ENCODE data around the gene CCDC112. TPM values are rescaled to one million over a fixed set of nuclear protein-coding genes. Genes with fewer than 3 reads are reported as not detected.
"Not testable (repeated sequence)": the region's sequence is repeated elsewhere in the genome, so short reads cannot be mapped to it uniquely, and the experiment has no call there.

Gene CCDC112
- polyA plus RNA-seq, 2 donors, result 3.2 to 3.8 TPM

- Histone ChIP-seq H3K36me3 (ENCODE audit: control insufficient read depth in 2 of 2, insufficient read depth in 2 of 2, low read length in 1 of 2) (peaks cover 0 to 4% of the 10 kb centered on the region in 2 donors), H3K4me3 (ENCODE audit: low read depth in 1 of 2, low read length in 2 of 2) (no peak overlapping the region)
Observed at GRCh38 chr5:115267617-115268016, 28.8 kb downstream of the CCDC112 start.

GRCh38 chr5:115265220-115265619 lies 31.2 kb downstream of the CCDC112 start:
- H3K4me3 ChIP-seq (ENCODE audit: low read depth in 1 of 2, low read length in 2 of 2), result no peak overlapping the region
- no peak overlapping the region for H3K27ac ChIP-seq (ENCODE audit: low read depth in 2 of 2, low read length in 1 of 2)
- 96 to 97% methylated on average over 13 of the region's 13 CpGs for WGBS, 2 donors
- H3K9me3 ChIP-seq (ENCODE audit: control insufficient read depth in 2 of 2, insufficient read depth in 1 of 2, low read depth in 1 of 2, low read length in 1 of 2), result no peaks in the 10 kb centered on the region
- H3K27me3 ChIP-seq (ENCODE audit: control insufficient read depth in 1 of 2, insufficient read depth in 2 of 2, low read length in 2 of 2), result no peaks in the 10 kb centered on the region
- H3K4me1 ChIP-seq (ENCODE audit: control insufficient read depth in 2 of 2, insufficient read depth in 2 of 2, low read length in 1 of 2), result no peaks in the 10 kb centered on the region
- H3K36me3 ChIP-seq (ENCODE audit: control insufficient read depth in 2 of 2, insufficient read depth in 2 of 2, low read length in 1 of 2), result no peaks in the 10 kb centered on the region

More at GRCh38 chr5:115267617-115268016, 28.8 kb downstream of the CCDC112 start:
- H3K27ac ChIP-seq (ENCODE audit: low read depth in 2 of 2, low read length in 1 of 2), result no peak overlapping the region
- no peaks in the 10 kb centered on the region for H3K9me3 ChIP-seq (ENCODE audit: control insufficient read depth in 2 of 2, insufficient read depth in 1 of 2, low read depth in 1 of 2, low read length in 1 of 2)
- H3K4me1 ChIP-seq (ENCODE audit: control insufficient read depth in 2 of 2, insufficient read depth in 2 of 2, low read length in 1 of 2), result no peaks in the 10 kb centered on the region
- H3K27me3 ChIP-seq (ENCODE audit: control insufficient read depth in 1 of 2, insufficient read depth in 2 of 2, low read length in 2 of 2), result no peaks in the 10 kb centered on the region

GRCh38 chr5:115264786-115265185 lies 31.7 kb downstream of the CCDC112 start:
- no peaks in the 10 kb centered on the region for H3K9me3 ChIP-seq (ENCODE audit: control insufficient read depth in 2 of 2, insufficient read depth in 1 of 2, low read depth in 1 of 2, low read length in 1 of 2)
- 97 to 98% methylated on average over 13 of the region's 13 CpGs for WGBS, 2 donors
- no peaks in the 10 kb centered on the region for H3K27me3 ChIP-seq (ENCODE audit: control insufficient read depth in 1 of 2, insufficient read depth in 2 of 2, low read length in 2 of 2)
- no peaks in the 10 kb centered on the region for H3K36me3 ChIP-seq (ENCODE audit: control insufficient read depth in 2 of 2, insufficient read depth in 2 of 2, low read length in 1 of 2)
- no peak overlapping the region for H3K27ac ChIP-seq (ENCODE audit: low read depth in 2 of 2, low read length in 1 of 2)
- no peaks in the 10 kb centered on the region for H3K4me1 ChIP-seq (ENCODE audit: control insufficient read depth in 2 of 2, insufficient read depth in 2 of 2, low read length in 1 of 2)
- H3K4me3 ChIP-seq (ENCODE audit: low read depth in 1 of 2, low read length in 2 of 2), result no peak overlapping the region

DNA sequence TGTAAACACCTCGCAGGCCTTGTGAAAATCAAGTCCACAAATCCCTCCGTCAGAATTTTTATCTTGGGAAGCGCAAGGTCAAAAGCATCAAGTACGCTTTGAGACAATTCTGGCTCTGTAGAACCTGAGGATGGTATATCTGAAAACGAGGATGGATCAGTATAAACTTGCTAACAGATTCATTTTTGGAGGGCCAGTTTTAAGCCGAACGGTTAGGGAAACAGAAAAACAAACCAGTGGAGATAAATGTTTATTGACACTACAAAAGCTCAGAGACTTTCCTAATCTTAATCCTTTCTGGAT lies 33.4 kb downstream of the CCDC112 start:
- Histone ChIP-seq H3K9me3 (ENCODE audit: control insufficient read depth in 2 of 2, insufficient read depth in 1 of 2, low read depth in 1 of 2, low read length in 1 of 2) (no peaks in the 10 kb centered on the region), H3K4me3 (ENCODE audit: low read depth in 1 of 2, low read length in 2 of 2) (peak overlapping the region; percentile 87 to 99), H3K27me3 (ENCODE audit: control insufficient read depth in 1 of 2, insufficient read depth in 2 of 2, low read length in 2 of 2) (no peaks in the 10 kb centered on the region), H3K36me3 (ENCODE audit: control insufficient read depth in 2 of 2, insufficient read depth in 2 of 2, low read length in 1 of 2) (no peaks in the 10 kb centered on the region), H3K4me1 (ENCODE audit: control insufficient read depth in 2 of 2, insufficient read depth in 2 of 2, low read length in 1 of 2) (no peaks in the 10 kb centered on the region), H3K27ac (ENCODE audit: low read depth in 2 of 2, low read length in 1 of 2) (peak overlapping the region; percentile 82 to 91)
- 45 to 49% methylated on average over 7 of the region's 7 CpGs for WGBS, 2 donors

GRCh38 chr5:115262321-115263077 lies 34.0 kb downstream of the CCDC112 start, which contains the start of gene PGGT1B:
PGGT1B (minus strand) TSS chr5:115262877; CDS start chr5:115262851, 26 bp downstream.
- H3K4me3 ChIP-seq (ENCODE audit: low read depth in 1 of 2, low read length in 2 of 2), result peak within 1 kb of the TSS; percentile 87 to 99
- H3K4me1 ChIP-seq (ENCODE audit: control insufficient read depth in 2 of 2, insufficient read depth in 2 of 2, low read length in 1 of 2), result no peaks in the 10 kb centered on the region
- 1% methylated on average over 50 of the region's 50 CpGs for WGBS, 2 donors
- peak within 1 kb of the TSS; percentile 82 to 91 for H3K27ac ChIP-seq (ENCODE audit: low read depth in 2 of 2, low read length in 1 of 2)
- no peaks in the 10 kb centered on the region for H3K27me3 ChIP-seq (ENCODE audit: control insufficient read depth in 1 of 2, insufficient read depth in 2 of 2, low read length in 2 of 2)
- no peaks in the 10 kb centered on the region for H3K36me3 ChIP-seq (ENCODE audit: control insufficient read depth in 2 of 2, insufficient read depth in 2 of 2, low read length in 1 of 2)
- H3K9me3 ChIP-seq (ENCODE audit: control insufficient read depth in 2 of 2, insufficient read depth in 1 of 2, low read depth in 1 of 2, low read length in 1 of 2), result no peaks in the 10 kb centered on the region

GRCh38 chr5:115262011-115262320 lies 34.5 kb downstream of the CCDC112 start:
- Histone ChIP-seq H3K27ac (ENCODE audit: low read depth in 2 of 2, low read length in 1 of 2) (peak overlapping the region; percentile 82 to 91), H3K27me3 (ENCODE audit: control insufficient read depth in 1 of 2, insufficient read depth in 2 of 2, low read length in 2 of 2) (no peaks in the 10 kb centered on the region), H3K4me1 (ENCODE audit: control insufficient read depth in 2 of 2, insufficient read depth in 2 of 2, low read length in 1 of 2) (no peaks in the 10 kb centered on the region), H3K36me3 (ENCODE audit: control insufficient read depth in 2 of 2, insufficient read depth in 2 of 2, low read length in 1 of 2) (peaks cover 0 to 2% of the 10 kb centered on the region in 2 donors), H3K4me3 (ENCODE audit: low read depth in 1 of 2, low read length in 2 of 2) (peak overlapping the region; percentile 87 to 99), H3K9me3 (ENCODE audit: control insufficient read depth in 2 of 2, insufficient read depth in 1 of 2, low read depth in 1 of 2, low read length in 1 of 2) (no peaks in the 10 kb centered on the region)
- WGBS, 2 donors, result 1 to 4% methylated on average over 8 of the region's 8 CpGs

- no peaks in the 10 kb centered on the region for H3K4me1 ChIP-seq (ENCODE audit: control insufficient read depth in 2 of 2, insufficient read depth in 2 of 2, low read length in 1 of 2)
- H3K4me3 ChIP-seq (ENCODE audit: low read depth in 1 of 2, low read length in 2 of 2), result no peak overlapping the region
- 78 to 80% methylated on average over 2 of the region's 2 CpGs for WGBS, 2 donors
- no peak overlapping the region for H3K27ac ChIP-seq (ENCODE audit: low read depth in 2 of 2, low read length in 1 of 2)
- no peaks in the 10 kb centered on the region for H3K9me3 ChIP-seq (ENCODE audit: control insufficient read depth in 2 of 2, insufficient read depth in 1 of 2, low read depth in 1 of 2, low read length in 1 of 2)
- H3K27me3 ChIP-seq (ENCODE audit: control insufficient read depth in 1 of 2, insufficient read depth in 2 of 2, low read length in 2 of 2), result no peaks in the 10 kb centered on the region
- H3K36me3 ChIP-seq (ENCODE audit: control insufficient read depth in 2 of 2, insufficient read depth in 2 of 2, low read length in 1 of 2), result peaks cover 0 to 2% of the 10 kb centered on the region in 2 donors
Observed at GRCh38 chr5:115260248-115260647, 36.2 kb downstream of the CCDC112 start.

GRCh38 chr5:115257981-115258380 lies 38.5 kb downstream of the CCDC112 start:
- Histone ChIP-seq H3K4me3 (ENCODE audit: low read depth in 1 of 2, low read length in 2 of 2) (no peak overlapping the region), H3K4me1 (ENCODE audit: control insufficient read depth in 2 of 2, insufficient read depth in 2 of 2, low read length in 1 of 2) (no peaks in the 10 kb centered on the region), H3K9me3 (ENCODE audit: control insufficient read depth in 2 of 2, insufficient read depth in 1 of 2, low read depth in 1 of 2, low read length in 1 of 2) (no peaks in the 10 kb centered on the region), H3K27me3 (ENCODE audit: control insufficient read depth in 1 of 2, insufficient read depth in 2 of 2, low read length in 2 of 2) (no peaks in the 10 kb centered on the region), H3K27ac (ENCODE audit: low read depth in 2 of 2, low read length in 1 of 2) (no peak overlapping the region), H3K36me3 (ENCODE audit: control insufficient read depth in 2 of 2, insufficient read depth in 2 of 2, low read length in 1 of 2) (peaks cover 0 to 2% of the 10 kb centered on the region in 2 donors)

GRCh38 chr5:115249379-115249778 lies 47.1 kb downstream of the CCDC112 start:
- H3K4me3 ChIP-seq (ENCODE audit: low read depth in 1 of 2, low read length in 2 of 2); H3K36me3 ChIP-seq (ENCODE audit: control insufficient read depth in 2 of 2, insufficient read depth in 2 of 2, low read length in 1 of 2); H3K4me1 ChIP-seq (ENCODE audit: control insufficient read depth in 2 of 2, insufficient read depth in 2 of 2, low read length in 1 of 2); H3K9me3 ChIP-seq (ENCODE audit: control insufficient read depth in 2 of 2, insufficient read depth in 1 of 2, low read depth in 1 of 2, low read length in 1 of 2); H3K27ac ChIP-seq (ENCODE audit: low read depth in 2 of 2, low read length in 1 of 2); H3K27me3 ChIP-seq (ENCODE audit: control insufficient read depth in 1 of 2, insufficient read depth in 2 of 2, low read length in 2 of 2): not testable (repeated sequence)
- WGBS, 2 donors, result 58 to 71% methylated on average over 5 of the region's 5 CpGs

DNA sequence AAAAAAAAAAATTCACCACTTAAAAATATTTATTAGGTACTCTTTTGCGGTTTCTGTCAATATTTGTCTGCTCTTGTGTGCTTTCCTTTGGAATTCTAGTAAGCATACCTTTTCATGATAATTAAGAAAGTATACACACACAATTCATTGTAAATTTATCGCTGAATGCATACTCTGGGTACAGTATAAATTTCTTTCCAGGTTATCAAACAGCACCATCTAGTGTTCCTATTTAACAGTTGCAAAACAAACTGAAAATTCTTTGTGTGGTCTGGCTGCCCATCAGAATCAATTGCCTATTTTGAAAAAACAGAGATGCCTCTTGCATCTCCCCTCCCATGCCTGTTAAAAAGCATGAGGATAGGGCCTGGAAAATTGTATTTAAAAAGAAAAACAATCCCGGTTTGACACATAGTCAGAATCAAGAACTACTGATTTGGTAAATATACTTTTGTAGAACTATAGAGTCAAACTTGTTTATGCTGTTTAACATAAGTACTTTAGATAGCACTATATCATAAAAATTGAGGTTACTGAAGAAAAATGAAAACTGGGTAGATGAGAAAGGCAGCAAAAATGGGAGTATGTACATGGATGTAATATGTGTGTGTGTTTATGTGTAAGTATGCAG lies 50.0 kb downstream of the CCDC112 start:
- no peaks in the 10 kb centered on the region for H3K4me1 ChIP-seq (ENCODE audit: control insufficient read depth in 2 of 2, insufficient read depth in 2 of 2, low read length in 1 of 2)
- 24 to 27% methylated on average over 3 of the region's 3 CpGs for WGBS, 2 donors

More for the DNA sequence above, 50.0 kb downstream of the CCDC112 start:
- no peak overlapping the region for H3K4me3 ChIP-seq (ENCODE audit: low read depth in 1 of 2, low read length in 2 of 2)
- H3K36me3 ChIP-seq (ENCODE audit: control insufficient read depth in 2 of 2, insufficient read depth in 2 of 2, low read length in 1 of 2), result no peaks in the 10 kb centered on the region
- H3K9me3 ChIP-seq (ENCODE audit: control insufficient read depth in 2 of 2, insufficient read depth in 1 of 2, low read depth in 1 of 2, low read length in 1 of 2), result no peaks in the 10 kb centered on the region
- H3K27ac ChIP-seq (ENCODE audit: low read depth in 2 of 2, low read length in 1 of 2), result no peak overlapping the region
- no peaks in the 10 kb centered on the region for H3K27me3 ChIP-seq (ENCODE audit: control insufficient read depth in 1 of 2, insufficient read depth in 2 of 2, low read length in 2 of 2)
